IMR-90 (cell line): Measurements from ENCODE around the gene HOXC6. TPM values are rescaled to one million over a fixed set of nuclear protein-coding genes. Genes with fewer than 3 reads are reported as not detected.

ENCODE experiments used
- CHD1 ChIP-seq: IDR thresholded peaks from 2 replicates; pipeline ENCODE4 v1.6.1; 2012; ENCODE audit warnings: low read depth, low read length, improper control_type of control experiment
- NFE2L2 ChIP-seq: fragments of 150-350 bp; IDR thresholded peaks from 2 replicates; pipeline ENCODE4 v1.6.1; 2016; ENCODE audit warnings: low read depth, mild to moderate bottlenecking, low read length
- SMC3 ChIP-seq: fragments of 150-350 bp; IDR thresholded peaks from 2 replicates; pipeline ENCODE4 v1.6.1; 2016; ENCODE audit warnings: low read depth, mild to moderate bottlenecking, antibody characterized with exemption, low read length, moderate library complexity
- USF2 ChIP-seq: fragments of 150-350 bp; IDR thresholded peaks from 2 replicates; pipeline ENCODE4 v1.6.1; 2017; ENCODE audit warnings: mild to moderate bottlenecking, antibody characterized with exemption, low read length, low read depth
- polyA plus RNA-seq, 3 experiments: library from polyadenylated mRNA; depleted of rRNA; stranded (reverse); fragments of >200 nt; gene quantifications; 2 replicates each; pipeline ENCODE4 v1.2.3, GENCODE V29; 2012; ENCODE audit warnings: low replicate concordance in 1 of 3
- total RNA-seq: library from RNA; depleted of rRNA; stranded (reverse); fragments of >200 nt; gene quantifications from 2 replicates; pipeline ENCODE4 v1.2.3, GENCODE V29; 2012

HOXC6 gene
- total and polyA plus RNA-seq, 2 of the 4 experiments (the other 2 are of a cell fraction): 1.1 TPM; not detected in 1

GRCh38 chr12:54010972-54011664, 17.1 kb upstream of the HOXC6 start (continued):
- TF ChIP-seq USF2: no peak
- no peak for TF ChIP-seq SMC3
- TF ChIP-seq NFE2L2: no peak
- no peak for TF ChIP-seq CHD1
